HepG2 (cell line): ENCODE data around the gene CXADR. TPM values are rescaled to one million over a fixed set of nuclear protein-coding genes. Genes with fewer than 3 reads are reported as not detected.

Source experiments
- CEBPG ChIP-seq: IDR thresholded peaks from 2 replicates; pipeline ENCODE4 v1.6.1; 2016
- HOMEZ ChIP-seq: IDR thresholded peaks from 2 replicates; pipeline ENCODE4 v1.6.1; 2016; ENCODE audit warnings: low read depth
- HOXA7 ChIP-seq: sonication (generic); formaldehyde crosslinking; IDR thresholded peaks from 2 replicates; pipeline ENCODE4 v1.8.1; 2022; ENCODE audit warnings: mild to moderate bottlenecking, missing genetic modification reagents, moderate library complexity
- IKZF4 ChIP-seq: sonication (generic); formaldehyde crosslinking; IDR thresholded peaks from 2 replicates; pipeline ENCODE4 v1.5.1; 2020; ENCODE audit warnings: borderline replicate concordance, mild to moderate bottlenecking, low read depth, missing genetic modification reagents; ENCODE audit errors: not compliant biosample characterization
- MAF1 ChIP-seq: sonication (generic); formaldehyde crosslinking; IDR thresholded peaks from 2 replicates; pipeline ENCODE4 v1.5.0; 2020; ENCODE audit warnings: missing genetic modification reagents, borderline replicate concordance
- NFATC3 ChIP-seq: sonication (generic); formaldehyde crosslinking; IDR thresholded peaks from 2 replicates; pipeline ENCODE4 v1.5.1; 2020; ENCODE audit warnings: mild to moderate bottlenecking, missing genetic modification reagents
- NR2F6 ChIP-seq, 2 experiments: IDR thresholded peaks; 2 replicates each; pipeline ENCODE4 v1.6.1; 2016; ENCODE audit warnings: antibody characterized with exemption in 1 of 2, mild to moderate bottlenecking in 1 of 2
- PAX8 ChIP-seq: sonication (generic); formaldehyde crosslinking; IDR thresholded peaks from 2 replicates; pipeline ENCODE4 v1.8.0; 2022; ENCODE audit warnings: mild to moderate bottlenecking, missing genetic modification reagents, borderline replicate concordance
- SMARCE1 ChIP-seq: fragments of 450-650 bp; IDR thresholded peaks from 2 replicates; pipeline ENCODE4 v1.6.1; 2017; ENCODE audit warnings: borderline replicate concordance
- TOE1 ChIP-seq: sonication (generic); formaldehyde crosslinking; IDR thresholded peaks from 2 replicates; pipeline ENCODE4 v1.4.0; 2020; ENCODE audit warnings: mild to moderate bottlenecking, missing genetic modification reagents
- ZEB1 ChIP-seq: IDR thresholded peaks from 2 replicates; pipeline ENCODE4 v1.6.1; 2012; ENCODE audit warnings: mild to moderate bottlenecking, low read depth, inconsistent platforms; ENCODE audit not compliant: insufficient replicate concordance
- ZNF10 ChIP-seq: sonication (generic); formaldehyde crosslinking; IDR thresholded peaks from 2 replicates; pipeline ENCODE4 v1.4.0; 2020; ENCODE audit warnings: mild to moderate bottlenecking, low read depth, missing genetic modification reagents, borderline replicate concordance
- ZNF567 ChIP-seq: sonication (generic); formaldehyde crosslinking; IDR thresholded peaks from 2 replicates; pipeline ENCODE4 v1.8.1; 2023; ENCODE audit warnings: mild to moderate bottlenecking, missing genetic modification reagents, borderline replicate concordance
- ZNF670 ChIP-seq: sonication (generic); formaldehyde crosslinking; IDR thresholded peaks from 2 replicates; pipeline ENCODE4 v1.8.0; 2022; ENCODE audit warnings: mild to moderate bottlenecking, missing genetic modification reagents, borderline replicate concordance
- ZNF788 ChIP-seq: sonication (generic); formaldehyde crosslinking; IDR thresholded peaks from 2 replicates; pipeline ENCODE4 v1.5.0; 2020; ENCODE audit warnings: mild to moderate bottlenecking, missing genetic modification reagents, borderline replicate concordance
- ZNF790 ChIP-seq: sonication (generic); formaldehyde crosslinking; IDR thresholded peaks from 2 replicates; pipeline ENCODE4 v1.8.0; 2022; ENCODE audit warnings: missing genetic modification reagents, mild to moderate bottlenecking, borderline replicate concordance
- ZNF792 ChIP-seq: IDR thresholded peaks from 2 replicates; pipeline ENCODE4 v1.6.1; 2016
- ZSCAN9 ChIP-seq: IDR thresholded peaks from 2 replicates; pipeline ENCODE4 v1.6.1; 2016; ENCODE audit warnings: borderline replicate concordance
- polyA plus RNA-seq, 8 experiments: library from polyadenylated mRNA; depleted of rRNA in 3 of 8; stranded (reverse) in 7 of 8; unstranded in 1 of 8; fragments of >200 nt; fragmentation: Illumina TruSeq in 4 of 8; extraction: Trizol in 4 of 8; gene quantifications; 2 replicates each; pipeline versions ENCODE4 v1.2.1 to v1.2.3, GENCODE V29; 2011 to 2016; ENCODE audit warnings: low read depth in 4 of 8, missing spikeins in 1 of 8, mixed read lengths in 1 of 8; ENCODE audit not compliant: insufficient read depth in 1 of 8
- total RNA-seq, 5 experiments: library from RNA; depleted of rRNA; stranded (reverse); fragments of >200 nt; fragmentation: Illumina TruSeq; extraction: Trizol; gene quantifications; 2 replicates each; pipeline ENCODE4 v1.2.3, GENCODE V29; 2016; ENCODE audit warnings: low read depth in 1 of 5
- TF ChIP-seq, protein P1 (sequence below): fragments of 450-650 bp; IDR thresholded peaks from 2 replicates; pipeline ENCODE4 v1.6.1; 2017
- TF ChIP-seq, protein P2 (sequence below): sonication (generic); formaldehyde crosslinking; IDR thresholded peaks from 2 replicates; pipeline ENCODE4 v1.4.0; 2020; ENCODE audit warnings: missing genetic modification reagents
- TF ChIP-seq, protein P3 (sequence below): sonication (generic); formaldehyde crosslinking; IDR thresholded peaks from 2 replicates; pipeline ENCODE4 v1.5.0; 2020; ENCODE audit warnings: missing genetic modification reagents

CXADR gene
- total and polyA plus RNA-seq, 2 of the 13 experiments (the other 11 are each of a cell fraction or from before 2014, with no cell fraction given): 86.8 to 110 TPM

DNA sequence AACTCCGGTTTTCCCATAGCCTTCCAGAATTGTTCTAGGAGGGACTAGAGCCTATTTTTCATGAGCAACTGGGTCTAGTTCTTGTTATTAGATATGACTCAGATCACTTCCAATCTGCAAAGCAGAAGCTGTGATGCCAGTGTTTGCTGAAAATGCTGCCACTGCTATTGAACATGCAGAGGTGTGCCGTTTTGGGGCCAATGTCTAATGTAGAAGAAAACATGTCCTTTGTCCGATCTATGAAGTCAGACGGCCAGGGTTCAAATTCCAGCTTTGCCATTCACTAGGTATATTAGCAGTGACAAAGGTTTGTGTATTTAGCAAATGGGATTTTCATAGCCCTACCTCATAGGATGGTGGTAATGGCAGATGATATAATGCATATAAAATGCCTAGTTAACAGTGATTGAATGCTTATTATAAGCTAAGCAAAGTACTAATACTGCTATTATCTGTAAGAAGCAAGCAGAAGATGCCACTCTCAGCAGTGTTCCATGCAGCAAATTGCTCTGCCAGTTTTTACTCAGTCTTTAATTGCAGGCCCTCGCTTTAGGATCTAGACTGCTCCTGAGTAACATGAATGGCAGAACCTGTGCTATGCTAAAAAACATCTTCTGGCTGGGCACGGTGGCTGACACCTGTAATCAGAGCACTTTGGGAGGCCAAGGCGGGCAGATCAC, 40.1 kb upstream of the CXADR start (continued):
- no peak for TF ChIP-seq ZNF670
- TF ChIP-seq NR2F6 (IDR thresholded peaks at IDR 0.05): peak; percentile 40; the same call in 1 of the 2 replicates
- peak; percentile 58 for TF ChIP-seq NR2F6 (CRISPR knock-in tag; IDR thresholded peaks at IDR 0.05)
- no peak for TF ChIP-seq ZNF567
- TF ChIP-seq, protein P1, sequence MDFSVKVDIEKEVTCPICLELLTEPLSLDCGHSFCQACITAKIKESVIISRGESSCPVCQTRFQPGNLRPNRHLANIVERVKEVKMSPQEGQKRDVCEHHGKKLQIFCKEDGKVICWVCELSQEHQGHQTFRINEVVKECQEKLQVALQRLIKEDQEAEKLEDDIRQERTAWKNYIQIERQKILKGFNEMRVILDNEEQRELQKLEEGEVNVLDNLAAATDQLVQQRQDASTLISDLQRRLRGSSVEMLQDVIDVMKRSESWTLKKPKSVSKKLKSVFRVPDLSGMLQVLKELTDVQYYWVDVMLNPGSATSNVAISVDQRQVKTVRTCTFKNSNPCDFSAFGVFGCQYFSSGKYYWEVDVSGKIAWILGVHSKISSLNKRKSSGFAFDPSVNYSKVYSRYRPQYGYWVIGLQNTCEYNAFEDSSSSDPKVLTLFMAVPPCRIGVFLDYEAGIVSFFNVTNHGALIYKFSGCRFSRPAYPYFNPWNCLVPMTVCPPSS: no peak
- TF ChIP-seq PAX8 (CRISPR knock-in tag): no peak
- TF ChIP-seq, protein P2, sequence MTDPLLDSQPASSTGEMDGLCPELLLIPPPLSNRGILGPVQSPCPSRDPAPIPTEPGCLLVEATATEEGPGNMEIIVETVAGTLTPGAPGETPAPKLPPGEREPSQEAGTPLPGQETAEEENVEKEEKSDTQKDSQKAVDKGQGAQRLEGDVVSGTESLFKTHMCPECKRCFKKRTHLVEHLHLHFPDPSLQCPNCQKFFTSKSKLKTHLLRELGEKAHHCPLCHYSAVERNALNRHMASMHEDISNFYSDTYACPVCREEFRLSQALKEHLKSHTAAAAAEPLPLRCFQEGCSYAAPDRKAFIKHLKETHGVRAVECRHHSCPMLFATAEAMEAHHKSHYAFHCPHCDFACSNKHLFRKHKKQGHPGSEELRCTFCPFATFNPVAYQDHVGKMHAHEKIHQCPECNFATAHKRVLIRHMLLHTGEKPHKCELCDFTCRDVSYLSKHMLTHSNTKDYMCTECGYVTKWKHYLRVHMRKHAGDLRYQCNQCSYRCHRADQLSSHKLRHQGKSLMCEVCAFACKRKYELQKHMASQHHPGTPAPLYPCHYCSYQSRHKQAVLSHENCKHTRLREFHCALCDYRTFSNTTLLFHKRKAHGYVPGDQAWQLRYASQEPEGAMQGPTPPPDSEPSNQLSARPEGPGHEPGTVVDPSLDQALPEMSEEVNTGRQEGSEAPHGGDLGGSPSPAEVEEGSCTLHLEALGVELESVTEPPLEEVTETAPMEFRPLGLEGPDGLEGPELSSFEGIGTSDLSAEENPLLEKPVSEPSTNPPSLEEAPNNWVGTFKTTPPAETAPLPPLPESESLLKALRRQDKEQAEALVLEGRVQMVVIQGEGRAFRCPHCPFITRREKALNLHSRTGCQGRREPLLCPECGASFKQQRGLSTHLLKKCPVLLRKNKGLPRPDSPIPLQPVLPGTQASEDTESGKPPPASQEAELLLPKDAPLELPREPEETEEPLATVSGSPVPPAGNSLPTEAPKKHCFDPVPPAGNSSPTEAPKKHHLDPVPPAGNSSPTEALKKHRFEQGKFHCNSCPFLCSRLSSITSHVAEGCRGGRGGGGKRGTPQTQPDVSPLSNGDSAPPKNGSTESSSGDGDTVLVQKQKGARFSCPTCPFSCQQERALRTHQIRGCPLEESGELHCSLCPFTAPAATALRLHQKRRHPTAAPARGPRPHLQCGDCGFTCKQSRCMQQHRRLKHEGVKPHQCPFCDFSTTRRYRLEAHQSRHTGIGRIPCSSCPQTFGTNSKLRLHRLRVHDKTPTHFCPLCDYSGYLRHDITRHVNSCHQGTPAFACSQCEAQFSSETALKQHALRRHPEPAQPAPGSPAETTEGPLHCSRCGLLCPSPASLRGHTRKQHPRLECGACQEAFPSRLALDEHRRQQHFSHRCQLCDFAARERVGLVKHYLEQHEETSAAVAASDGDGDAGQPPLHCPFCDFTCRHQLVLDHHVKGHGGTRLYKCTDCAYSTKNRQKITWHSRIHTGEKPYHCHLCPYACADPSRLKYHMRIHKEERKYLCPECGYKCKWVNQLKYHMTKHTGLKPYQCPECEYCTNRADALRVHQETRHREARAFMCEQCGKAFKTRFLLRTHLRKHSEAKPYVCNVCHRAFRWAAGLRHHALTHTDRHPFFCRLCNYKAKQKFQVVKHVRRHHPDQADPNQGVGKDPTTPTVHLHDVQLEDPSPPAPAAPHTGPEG: no peak
- peak; percentile 92 for TF ChIP-seq HOMEZ (CRISPR knock-in tag)
- no peak for TF ChIP-seq SMARCE1
- TF ChIP-seq ZNF790: no peak
- TF ChIP-seq CEBPG (CRISPR knock-in tag): peak; percentile 71
- TF ChIP-seq ZEB1: peak; percentile 67
- TF ChIP-seq NFATC3 (CRISPR knock-in tag): no peak
- TF ChIP-seq, protein P3, sequence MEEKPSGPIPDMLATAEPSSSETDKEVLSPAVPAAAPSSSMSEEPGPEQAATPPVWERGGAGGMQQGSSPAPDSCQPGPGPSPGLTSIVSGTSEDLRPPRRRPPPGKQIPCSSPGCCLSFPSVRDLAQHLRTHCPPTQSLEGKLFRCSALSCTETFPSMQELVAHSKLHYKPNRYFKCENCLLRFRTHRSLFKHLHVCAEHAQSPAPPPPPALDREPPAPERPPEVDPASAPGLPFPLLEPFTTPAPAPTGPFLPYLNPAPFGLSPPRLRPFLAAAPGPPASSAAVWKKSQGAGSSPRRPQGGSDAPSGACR (CRISPR knock-in tag): no peak
- no peak for TF ChIP-seq TOE1 (CRISPR knock-in tag)
- TF ChIP-seq HOXA7 (CRISPR knock-in tag): no peak
- TF ChIP-seq ZNF788 (CRISPR knock-in tag): no peak
- TF ChIP-seq IKZF4 (CRISPR knock-in tag): no peak
- TF ChIP-seq ZNF792 (CRISPR knock-in tag): peak; percentile 21; the same call in 1 of the 2 replicates
- no peak for TF ChIP-seq MAF1
- TF ChIP-seq ZSCAN9 (CRISPR knock-in tag): no peak
- TF ChIP-seq ZNF10: no peak
